Progenitor cell of endocrine pancreas (in vitro differentiated cells): ENCODE data around the gene KIAA1549. TPM values are rescaled to one million over a fixed set of nuclear protein-coding genes. Genes with fewer than 3 reads are reported as not detected.

Experiments used
- DNase-seq: peaks from one replicate; pipeline ENCODE4 v3.0.0; 2021; ENCODE audit warnings: low spot score; ENCODE audit not compliant: unreplicated experiment
- H3K27ac Mint-ChIP-seq: 2 replicates; pipeline ENCODE4 v1.8.0; 2021; ENCODE audit warnings: mild to moderate bottlenecking, moderate library complexity, mixed read lengths
- H3K27me3 Mint-ChIP-seq: 2 replicates; pipeline ENCODE4 v1.8.0; 2021; ENCODE audit warnings: mixed read lengths
- H3K36me3 Mint-ChIP-seq: 2 replicates; pipeline ENCODE4 v1.8.0; 2022; ENCODE audit warnings: mixed read lengths; ENCODE audit not compliant: insufficient read depth
- H3K4me1 Mint-ChIP-seq: 2 replicates; pipeline ENCODE4 v1.8.0; 2021; ENCODE audit warnings: low read depth, mixed read lengths
- H3K4me3 Mint-ChIP-seq: 2 replicates; pipeline ENCODE4 v1.8.0; 2021; ENCODE audit warnings: low read depth, mild to moderate bottlenecking, moderate library complexity, mixed read lengths
- H3K9me3 Mint-ChIP-seq: 2 replicates; pipeline ENCODE4 v1.8.0; 2021; ENCODE audit warnings: low read depth, mixed read lengths
- CTCF ChIP-seq: fragments of 200-600 bp; sonication (generic); IDR thresholded peaks from one replicate; pipeline ENCODE4 v1.5.0; 2021; ENCODE audit warnings: antibody characterized with exemption, mild to moderate bottlenecking; ENCODE audit not compliant: unreplicated experiment
- total RNA-seq: library from RNA; stranded (reverse); gene quantifications from 2 replicates; pipeline ENCODE4 v1.2.1, GENCODE V29; 2021

KIAA1549 gene
- total RNA-seq, 1 donor from 2014 or later, result 45.8 TPM

- Mint-ChIP-seq H3K27ac (no peak overlapping the region), H3K9me3 (peaks cover 13% of the 10 kb centered on the region), H3K36me3 (no peaks in the 10 kb centered on the region), H3K27me3 (no peaks in the 10 kb centered on the region), H3K4me3 (no peak overlapping the region), H3K4me1 (no peaks in the 10 kb centered on the region)
- no peak for DNase-seq
- TF ChIP-seq CTCF, result no peak
Measured at GRCh38 chr7:138999414-138999813, 18.2 kb upstream of the KIAA1549 start.

- H3K27me3 Mint-ChIP-seq, result no peaks in the 10 kb centered on the region
- peaks cover 6% of the 10 kb centered on the region for H3K9me3 Mint-ChIP-seq
- no peak overlapping the region for H3K4me3 Mint-ChIP-seq
- H3K4me1 Mint-ChIP-seq, result no peaks in the 10 kb centered on the region
- TF ChIP-seq CTCF, result no peak
- no peak for DNase-seq
- no peak overlapping the region for H3K27ac Mint-ChIP-seq
- H3K36me3 Mint-ChIP-seq, result no peaks in the 10 kb centered on the region
Measured at GRCh38 chr7:138992052-138992531, 10.9 kb upstream of the KIAA1549 start.

- H3K36me3 Mint-ChIP-seq, result no peaks in the 10 kb centered on the region
- no peak overlapping the region for H3K27ac Mint-ChIP-seq
- H3K9me3 Mint-ChIP-seq, result peaks cover 6% of the 10 kb centered on the region
- H3K27me3 Mint-ChIP-seq, result no peaks in the 10 kb centered on the region
- no peak overlapping the region for H3K4me3 Mint-ChIP-seq
- DNase-seq, result no peak
- TF ChIP-seq CTCF, result no peak
- H3K4me1 Mint-ChIP-seq, result no peaks in the 10 kb centered on the region
Measured at GRCh38 chr7:138987686-138988085, 6.5 kb upstream of the KIAA1549 start.

- Mint-ChIP-seq H3K4me1 (peaks cover 26% of the 10 kb centered on the region), H3K4me3 (peak overlapping the region; percentile 69), H3K27ac (peak overlapping the region; percentile 91), H3K9me3 (no peaks in the 10 kb centered on the region), H3K36me3 (peaks cover 1% of the 10 kb centered on the region), H3K27me3 (no peaks in the 10 kb centered on the region)
- no peak for TF ChIP-seq CTCF
- DNase-seq, result no peak
Measured at GRCh38 chr7:138982204-138982623, 1.0 kb upstream of the KIAA1549 start.

GRCh38 chr7:138980563-138981291 lies 462 bp downstream of the KIAA1549 start:
- no peak for TF ChIP-seq CTCF
- Mint-ChIP-seq H3K9me3 (no peaks in the 10 kb centered on the region), H3K27ac (peak overlapping the region; percentile 95), H3K36me3 (peaks cover 1% of the 10 kb centered on the region), H3K4me3 (peak overlapping the region; percentile 92), H3K4me1 (peaks cover 29% of the 10 kb centered on the region), H3K27me3 (no peaks in the 10 kb centered on the region)
- peak; percentile 38 for DNase-seq
